Omental fat pad (tissue), 4 donors: ENCODE measurements around the gene TMPRSS4. TPM values are rescaled to one million over a fixed set of nuclear protein-coding genes. Genes with fewer than 3 reads are reported as not detected.

Experiments
- ATAC-seq: fragments of 150-250 bp; one replicate; pipeline ENCODE4 v1.9.1; 2016; ENCODE audit warnings: mild to moderate bottlenecking, moderate library complexity; ENCODE audit not compliant: low FRiP score
- DNase-seq: peaks from one replicate; pipeline ENCODE4 v3.0.0-alpha.2; 2019; ENCODE audit warnings: low spot score
- CTCF ChIP-seq, 3 donors: fragments of 450-650 bp; IDR thresholded peaks; one replicate each; pipeline ENCODE4 v1.5.1; 2016 to 2017; ENCODE audit warnings: antibody characterized with exemption in 3 of 3, mild to moderate bottlenecking in 3 of 3, moderate library complexity in 2 of 3
- total RNA-seq, 4 donors: library from RNA; depleted of rRNA; stranded (reverse); fragments of >200 nt; gene quantifications; one replicate each; pipeline ENCODE4 v1.1.0, GENCODE V29; 2016

Gene TMPRSS4
- total RNA-seq, 4 donors from 2014 or later = not detected

DNA sequence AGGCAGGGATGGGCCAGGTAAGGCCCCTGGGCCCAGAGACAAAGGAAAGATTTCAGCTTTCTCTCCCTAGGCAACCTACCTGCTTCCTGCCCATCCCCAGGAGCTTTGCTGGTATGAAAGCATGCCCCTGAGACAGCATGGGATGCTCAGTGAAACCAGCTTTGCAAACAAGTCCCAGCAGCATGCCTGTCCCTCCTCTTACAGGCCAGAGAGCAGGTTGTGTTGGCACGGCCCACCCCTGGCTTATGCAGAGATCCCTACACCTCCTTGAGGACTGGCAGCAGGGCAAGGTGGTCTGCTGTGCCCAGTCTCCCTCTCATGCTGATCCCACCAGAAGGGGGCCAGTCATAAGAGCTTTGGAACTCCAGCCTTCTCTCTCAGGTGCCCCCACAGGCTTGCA, 72.6 kb downstream of the TMPRSS4 start:
- ATAC-seq = no peak
- no peak for DNase-seq
- no peak for TF ChIP-seq CTCF (IDR thresholded peaks at IDR 0.05)

GRCh38 chr11:118151431-118151830, 74.6 kb downstream of the TMPRSS4 start:
- no peak for TF ChIP-seq CTCF (IDR thresholded peaks at IDR 0.05)
- DNase-seq (no peak), ATAC-seq (no peak)

- DNase-seq (no peak), ATAC-seq (no peak)
- TF ChIP-seq CTCF (IDR thresholded peaks at IDR 0.05) = no peak
Measured at GRCh38 chr11:118152020-118152551, 75.2 kb downstream of the TMPRSS4 start.

- ATAC-seq = peak; percentile 82
- no peak for DNase-seq
- TF ChIP-seq CTCF (IDR thresholded peaks at IDR 0.05) = no peak
Measured at GRCh38 chr11:118152552-118153471, 75.9 kb downstream of the TMPRSS4 start, which contains the start of gene SCN4B. SCN4B (minus strand) TSS chr11:118152823; CDS start chr11:118152673, 150 bp downstream.

- DNase-seq (no peak), ATAC-seq (no peak)
- TF ChIP-seq CTCF (IDR thresholded peaks at IDR 0.05) = no peak
Measured at GRCh38 chr11:118153516-118153915, 76.6 kb downstream of the TMPRSS4 start.

- DNase-seq (no peak), ATAC-seq (no peak)
- no peak for TF ChIP-seq CTCF (IDR thresholded peaks at IDR 0.05)
Measured at GRCh38 chr11:118153976-118154375, 77.1 kb downstream of the TMPRSS4 start.
